ENCODE results near the gene TBCB.
"Not testable (repeated sequence)": the region's sequence is repeated elsewhere in the genome, so short reads cannot be mapped to it uniquely, and the experiment has no call there.

The TBCB gene

GRCh38 chr19:36150586-36150985 lies 35.3 kb downstream of the TBCB start:
- Histone ChIP-seq H3K4me3 (ENCODE audit: low read length in 2 of 2) (no peak overlapping the region), H3K27ac (ENCODE audit: low read length) (peak overlapping the region; percentile 94), H3K36me3 (ENCODE audit: control insufficient read depth in 2 of 2, insufficient read depth in 2 of 2, low read length in 2 of 2) (peaks cover 32 to 38% of the 10 kb centered on the region in 2 donors), H3K9ac (ENCODE audit: low read length in 2 of 2) (peak overlapping the region; percentile 36 to 44), H3K9me3 (ENCODE audit: control insufficient read depth in 2 of 2, low read length in 2 of 2) (no peaks in the 10 kb centered on the region), H3K27me3 (ENCODE audit: control insufficient read depth in 1 of 2, insufficient read depth in 2 of 2, low read length in 2 of 2) (no peaks in the 10 kb centered on the region), H3K4me1 (ENCODE audit: control insufficient read depth, insufficient read depth, low read length) (peaks cover 15% of the 10 kb centered on the region)

- H3K9ac ChIP-seq (ENCODE audit: low read length in 2 of 2) = peak overlapping the region; percentile 85 to 86
- H3K36me3 ChIP-seq (ENCODE audit: control insufficient read depth in 2 of 2, insufficient read depth in 2 of 2, low read length in 2 of 2) = peaks cover 24 to 30% of the 10 kb centered on the region in 2 donors
- peak overlapping the region; percentile 50 to 75 for H3K4me3 ChIP-seq (ENCODE audit: low read length in 2 of 2)
- peak overlapping the region; percentile 94 for H3K27ac ChIP-seq (ENCODE audit: low read length)
- H3K4me1 ChIP-seq (ENCODE audit: control insufficient read depth, insufficient read depth, low read length) = peaks cover 15% of the 10 kb centered on the region
- H3K9me3 ChIP-seq (ENCODE audit: control insufficient read depth in 2 of 2, low read length in 2 of 2) = no peaks in the 10 kb centered on the region
- no peaks in the 10 kb centered on the region for H3K27me3 ChIP-seq (ENCODE audit: control insufficient read depth in 1 of 2, insufficient read depth in 2 of 2, low read length in 2 of 2)
Measured at GRCh38 chr19:36151144-36152018, 36.1 kb downstream of the TBCB start.

- Histone ChIP-seq H3K27me3 (ENCODE audit: control insufficient read depth in 1 of 2, insufficient read depth in 2 of 2, low read length in 2 of 2) (no peaks in the 10 kb centered on the region), H3K9me3 (ENCODE audit: control insufficient read depth in 2 of 2, low read length in 2 of 2) (no peaks in the 10 kb centered on the region), H3K4me1 (ENCODE audit: control insufficient read depth, insufficient read depth, low read length) (peaks cover 15% of the 10 kb centered on the region), H3K36me3 (ENCODE audit: control insufficient read depth in 2 of 2, insufficient read depth in 2 of 2, low read length in 2 of 2) (peaks cover 18 to 24% of the 10 kb centered on the region in 2 donors), H3K27ac (ENCODE audit: low read length) (peak overlapping the region; percentile 94), H3K4me3 (ENCODE audit: low read length in 2 of 2) (peak overlapping the region; percentile 50 to 75), H3K9ac (ENCODE audit: low read length in 2 of 2) (peak overlapping the region; percentile 85 to 86)
Measured at GRCh38 chr19:36152019-36152351, 36.7 kb downstream of the TBCB start.

GRCh38 chr19:36152352-36153091 lies 37.3 kb downstream of the TBCB start, which contains the start of gene COX7A1:
TSS of gene COX7A1 (minus strand) at chr19:36152447. CDS start at chr19:36152407, 40 bp downstream.
- peak within 1 kb of the TSS; percentile 50 to 75 for H3K4me3 ChIP-seq (ENCODE audit: low read length in 2 of 2)
- H3K4me1 ChIP-seq (ENCODE audit: control insufficient read depth, insufficient read depth, low read length) = peaks cover 15% of the 10 kb centered on the region
- H3K27ac ChIP-seq (ENCODE audit: low read length) = peak within 1 kb of the TSS; percentile 94
- peaks cover 15 to 22% of the 10 kb centered on the region in 2 donors for H3K36me3 ChIP-seq (ENCODE audit: control insufficient read depth in 2 of 2, insufficient read depth in 2 of 2, low read length in 2 of 2)
- no peaks in the 10 kb centered on the region for H3K27me3 ChIP-seq (ENCODE audit: control insufficient read depth in 1 of 2, insufficient read depth in 2 of 2, low read length in 2 of 2)
- H3K9ac ChIP-seq (ENCODE audit: low read length in 2 of 2) = peak within 1 kb of the TSS; percentile 85 to 86
- no peaks in the 10 kb centered on the region for H3K9me3 ChIP-seq (ENCODE audit: control insufficient read depth in 2 of 2, low read length in 2 of 2)

GRCh38 chr19:36153126-36153525 lies 37.9 kb downstream of the TBCB start:
- H3K9me3 ChIP-seq (ENCODE audit: control insufficient read depth in 2 of 2, low read length in 2 of 2) = no peaks in the 10 kb centered on the region
- peak overlapping the region; percentile 94 for H3K27ac ChIP-seq (ENCODE audit: low read length)
- H3K9ac ChIP-seq (ENCODE audit: low read length in 2 of 2) = peak overlapping the region in 1 of 2 donors; percentile 85
- peaks cover 15% of the 10 kb centered on the region for H3K4me1 ChIP-seq (ENCODE audit: control insufficient read depth, insufficient read depth, low read length)
- H3K4me3 ChIP-seq (ENCODE audit: low read length in 2 of 2) = peak overlapping the region in 1 of 2 donors; percentile 75
- no peaks in the 10 kb centered on the region for H3K27me3 ChIP-seq (ENCODE audit: control insufficient read depth in 1 of 2, insufficient read depth in 2 of 2, low read length in 2 of 2)
- peaks cover 12 to 16% of the 10 kb centered on the region in 2 donors for H3K36me3 ChIP-seq (ENCODE audit: control insufficient read depth in 2 of 2, insufficient read depth in 2 of 2, low read length in 2 of 2)

GRCh38 chr19:36160821-36161596 lies 45.7 kb downstream of the TBCB start:
- Histone ChIP-seq H3K4me1 (ENCODE audit: control insufficient read depth, insufficient read depth, low read length) (no peaks in the 10 kb centered on the region), H3K9ac (ENCODE audit: low read length in 2 of 2) (no peak overlapping the region), H3K27me3 (ENCODE audit: control insufficient read depth in 1 of 2, insufficient read depth in 2 of 2, low read length in 2 of 2) (no peaks in the 10 kb centered on the region), H3K27ac (ENCODE audit: low read length) (no peak overlapping the region), H3K36me3 (ENCODE audit: control insufficient read depth in 2 of 2, insufficient read depth in 2 of 2, low read length in 2 of 2) (peaks cover 2 to 3% of the 10 kb centered on the region in 2 donors), H3K9me3 (ENCODE audit: control insufficient read depth in 2 of 2, low read length in 2 of 2) (no peaks in the 10 kb centered on the region), H3K4me3 (ENCODE audit: low read length in 2 of 2) (no peak overlapping the region)

- peaks cover 2 to 5% of the 10 kb centered on the region in 2 donors for H3K36me3 ChIP-seq (ENCODE audit: control insufficient read depth in 2 of 2, insufficient read depth in 2 of 2, low read length in 2 of 2)
- H3K9me3 ChIP-seq (ENCODE audit: control insufficient read depth in 2 of 2, low read length in 2 of 2) = no peaks in the 10 kb centered on the region
- no peaks in the 10 kb centered on the region for H3K4me1 ChIP-seq (ENCODE audit: control insufficient read depth, insufficient read depth, low read length)
- H3K4me3 ChIP-seq (ENCODE audit: low read length in 2 of 2) = no peak overlapping the region
- no peak overlapping the region for H3K9ac ChIP-seq (ENCODE audit: low read length in 2 of 2)
- H3K27ac ChIP-seq (ENCODE audit: low read length) = no peak overlapping the region
- H3K27me3 ChIP-seq (ENCODE audit: control insufficient read depth in 1 of 2, insufficient read depth in 2 of 2, low read length in 2 of 2) = no peaks in the 10 kb centered on the region
Measured at GRCh38 chr19:36163813-36164212, 48.5 kb downstream of the TBCB start.

- no peak overlapping the region for H3K27ac ChIP-seq (ENCODE audit: low read length)
Measured at GRCh38 chr19:36169084-36169760, 54.0 kb downstream of the TBCB start.

GRCh38 chr19:36172852-36173251 lies 57.6 kb downstream of the TBCB start:
- H3K9ac ChIP-seq (ENCODE audit: low read length in 2 of 2) = no peak overlapping the region
- H3K4me1 ChIP-seq (ENCODE audit: control insufficient read depth, insufficient read depth, low read length) = peaks cover 9% of the 10 kb centered on the region
- H3K4me3 ChIP-seq (ENCODE audit: low read length in 2 of 2) = no peak overlapping the region
- H3K9me3 ChIP-seq (ENCODE audit: control insufficient read depth in 2 of 2, low read length in 2 of 2) = no peaks in the 10 kb centered on the region
- no peaks in the 10 kb centered on the region for H3K27me3 ChIP-seq (ENCODE audit: control insufficient read depth in 1 of 2, insufficient read depth in 2 of 2, low read length in 2 of 2)
- H3K27ac ChIP-seq (ENCODE audit: low read length) = no peak overlapping the region
- no peaks in the 10 kb centered on the region for H3K36me3 ChIP-seq (ENCODE audit: control insufficient read depth in 2 of 2, insufficient read depth in 2 of 2, low read length in 2 of 2)

More at GRCh38 chr19:36169084-36169760, 54.0 kb downstream of the TBCB start:
- peaks cover 9% of the 10 kb centered on the region for H3K4me1 ChIP-seq (ENCODE audit: control insufficient read depth, insufficient read depth, low read length)
- no peaks in the 10 kb centered on the region for H3K27me3 ChIP-seq (ENCODE audit: control insufficient read depth in 1 of 2, insufficient read depth in 2 of 2, low read length in 2 of 2)
- H3K36me3 ChIP-seq (ENCODE audit: control insufficient read depth in 2 of 2, insufficient read depth in 2 of 2, low read length in 2 of 2) = peaks cover 0 to 2% of the 10 kb centered on the region in 2 donors
- H3K9me3 ChIP-seq (ENCODE audit: control insufficient read depth in 2 of 2, low read length in 2 of 2) = no peaks in the 10 kb centered on the region
- no peak overlapping the region for H3K9ac ChIP-seq (ENCODE audit: low read length in 2 of 2)
- no peak overlapping the region for H3K4me3 ChIP-seq (ENCODE audit: low read length in 2 of 2)

- not testable (repeated sequence) for H3K4me1 ChIP-seq (ENCODE audit: control insufficient read depth, insufficient read depth, low read length); H3K4me3 ChIP-seq (ENCODE audit: low read length in 2 of 2); H3K36me3 ChIP-seq (ENCODE audit: control insufficient read depth in 2 of 2, insufficient read depth in 2 of 2, low read length in 2 of 2); H3K27ac ChIP-seq (ENCODE audit: low read length); H3K9ac ChIP-seq (ENCODE audit: low read length in 2 of 2); H3K9me3 ChIP-seq (ENCODE audit: control insufficient read depth in 2 of 2, low read length in 2 of 2); H3K27me3 ChIP-seq (ENCODE audit: control insufficient read depth in 1 of 2, insufficient read depth in 2 of 2, low read length in 2 of 2)
Measured at GRCh38 chr19:36173846-36174245, 58.6 kb downstream of the TBCB start.
